GM21737 (cell line): Measurements from ENCODE around the gene PSMD4.

Experiments
- ATAC-seq: cut with Tn5 transposase; IDR thresholded peaks from one replicate; pipeline ENCODE4 v1.9.1; 2021; ENCODE audit warnings: mild to moderate bottlenecking, moderate library complexity; ENCODE audit not compliant: unreplicated experiment

Gene PSMD4

DNA sequence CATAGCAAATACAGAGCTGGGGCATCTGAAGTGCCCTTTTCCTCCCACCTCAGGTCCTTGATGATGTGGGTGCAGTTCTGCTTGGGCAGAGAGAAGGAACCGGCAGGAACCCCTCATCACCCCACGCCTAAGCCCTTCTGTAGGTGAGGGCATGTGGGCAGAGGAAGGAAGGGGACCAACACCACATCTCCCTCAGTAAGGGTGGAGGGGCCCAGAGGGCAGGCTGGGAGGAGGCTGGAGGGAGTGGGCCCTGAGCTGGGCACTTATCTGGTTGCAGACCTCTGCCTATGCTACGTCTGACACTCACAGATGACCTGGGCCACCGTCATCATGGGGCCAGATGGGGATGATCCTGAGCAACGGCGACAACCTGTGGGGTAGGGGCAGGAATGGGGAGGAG lies 38.6 kb downstream of the PSMD4 start:
- ATAC-seq, result no peak

DNA sequence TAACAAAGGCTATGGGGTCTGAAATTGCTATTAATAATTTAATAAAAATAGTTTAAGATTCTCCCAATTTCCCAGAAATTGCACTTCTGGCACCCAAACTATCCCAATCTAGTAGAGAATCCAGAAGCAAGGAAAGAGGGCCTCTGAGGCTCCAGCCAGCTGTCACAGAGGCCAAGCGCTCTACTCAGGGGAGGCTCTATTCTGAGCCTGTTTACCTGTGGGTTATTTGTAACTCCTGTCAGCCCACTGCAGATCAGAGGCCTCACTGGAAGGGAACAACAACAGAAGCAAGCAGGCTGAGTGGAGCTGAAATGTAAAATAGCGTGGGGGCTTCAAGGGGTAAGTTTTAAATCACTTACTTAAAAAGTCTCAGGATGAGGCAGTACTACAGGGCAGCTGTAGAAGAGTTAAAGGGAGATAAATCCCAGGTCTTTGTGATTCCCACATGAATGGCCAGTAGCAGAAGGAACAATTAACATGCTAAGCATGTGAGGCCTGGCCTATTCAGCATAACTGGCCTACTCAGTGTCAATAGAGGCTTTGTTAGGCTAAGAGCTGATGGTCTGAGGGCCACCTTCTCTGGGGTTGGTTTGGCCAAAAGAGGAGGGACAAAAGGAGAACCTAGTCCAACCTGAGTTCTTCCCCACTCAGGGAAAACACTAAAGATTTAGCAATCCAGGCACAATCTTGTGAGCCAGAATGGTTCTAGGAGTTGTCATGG lies 40.4 kb downstream of the PSMD4 start:
- ATAC-seq, result no peak

DNA sequence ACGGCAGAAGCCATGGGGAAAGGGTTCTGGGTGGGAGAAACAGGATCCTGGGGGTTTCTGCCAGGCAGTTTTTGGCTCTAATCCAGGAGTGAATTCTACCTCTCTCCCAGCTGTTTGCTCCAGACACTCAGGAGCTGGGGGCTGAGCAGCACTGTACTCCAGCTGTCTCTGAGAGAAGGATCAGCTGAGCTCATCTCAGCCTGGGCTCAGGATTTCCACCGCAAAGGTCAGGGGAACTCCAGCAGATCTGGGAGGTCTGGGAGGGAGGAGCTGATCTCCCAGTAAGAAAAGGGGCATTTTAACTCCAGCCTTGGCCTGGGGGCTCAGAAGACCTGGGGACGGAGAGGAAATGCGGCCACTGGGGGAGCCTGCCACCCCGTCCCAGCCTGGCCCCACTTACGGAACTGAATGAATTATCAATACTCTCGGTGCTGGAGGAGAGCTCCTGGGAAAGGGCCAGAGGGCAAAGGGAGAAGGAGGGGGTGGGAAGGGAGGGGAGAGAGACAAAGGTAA lies 55.3 kb downstream of the PSMD4 start:
- no peak for ATAC-seq

DNA sequence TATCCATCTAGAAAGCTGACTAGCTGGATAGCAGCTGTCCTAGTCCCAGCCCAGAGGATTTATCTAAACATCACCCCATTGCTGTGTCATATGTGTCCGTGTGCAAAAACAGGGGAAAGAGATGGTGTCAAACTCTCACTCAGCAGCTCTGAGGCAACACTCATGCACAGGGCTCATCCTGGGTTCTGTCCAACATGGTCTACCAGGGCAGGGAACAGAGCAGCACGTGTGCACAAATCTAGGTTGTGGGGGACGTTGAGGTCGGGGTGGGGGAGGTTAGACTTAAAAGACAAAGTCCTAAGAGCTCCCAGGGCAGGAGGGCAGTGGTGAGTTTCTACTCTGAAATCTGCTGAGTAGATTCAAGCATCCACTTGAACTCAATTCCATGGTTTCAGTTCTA lies 56.5 kb downstream of the PSMD4 start:
- no peak for ATAC-seq

DNA sequence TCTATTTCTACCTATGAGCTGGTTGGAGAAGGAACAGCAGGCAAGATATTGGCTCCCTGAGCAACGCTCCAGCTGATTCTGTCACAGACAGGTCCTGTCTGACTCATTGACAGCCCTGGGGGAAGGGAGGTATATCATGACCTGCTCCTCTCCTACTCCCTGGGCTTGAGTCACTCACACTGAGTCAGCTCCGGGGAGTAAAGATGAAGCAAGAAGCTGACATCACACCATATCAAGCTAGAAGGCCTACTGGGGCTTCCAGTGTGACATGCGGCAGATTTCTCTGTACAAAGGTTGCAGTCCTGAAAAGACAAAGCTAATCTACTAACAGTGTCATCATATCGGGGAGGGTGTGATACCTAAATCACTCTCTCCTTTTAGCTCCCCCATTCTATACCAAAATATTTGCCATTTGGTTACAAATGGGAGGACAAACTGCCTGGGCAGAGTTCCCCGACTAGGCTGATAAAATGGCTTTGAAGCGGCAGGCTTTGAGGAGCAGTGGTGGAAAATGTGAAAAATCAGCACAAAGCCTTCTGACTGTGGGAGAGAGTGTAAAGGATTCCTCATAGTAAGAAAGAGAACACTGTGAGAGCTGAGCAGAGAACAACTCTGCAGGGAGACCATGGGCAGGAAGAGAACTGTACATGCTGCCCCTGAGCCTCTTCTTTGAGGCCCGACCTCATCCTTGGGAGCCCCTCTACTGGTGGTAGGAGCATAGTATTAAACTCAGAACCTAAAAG lies 57.2 kb downstream of the PSMD4 start:
- no peak for ATAC-seq

DNA sequence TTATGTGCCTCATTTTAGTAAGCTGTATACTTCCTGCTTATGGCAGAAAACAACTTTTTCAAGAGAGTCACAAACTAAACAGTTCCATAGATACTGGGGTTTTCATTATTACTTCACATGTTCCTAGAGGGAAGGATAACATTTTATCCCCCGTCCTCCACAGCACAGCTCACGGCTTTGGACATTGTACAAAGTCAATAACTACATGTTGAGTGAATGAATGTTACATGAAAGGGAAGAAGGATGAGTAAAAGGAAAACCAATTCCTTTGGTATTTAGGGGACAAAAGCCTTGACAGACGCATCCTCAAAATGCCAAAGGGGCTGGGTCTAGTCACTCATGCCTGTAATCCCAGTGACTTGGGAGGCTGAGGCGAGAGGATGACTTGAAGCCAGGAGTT lies 57.9 kb downstream of the PSMD4 start:
- no peak for ATAC-seq

DNA sequence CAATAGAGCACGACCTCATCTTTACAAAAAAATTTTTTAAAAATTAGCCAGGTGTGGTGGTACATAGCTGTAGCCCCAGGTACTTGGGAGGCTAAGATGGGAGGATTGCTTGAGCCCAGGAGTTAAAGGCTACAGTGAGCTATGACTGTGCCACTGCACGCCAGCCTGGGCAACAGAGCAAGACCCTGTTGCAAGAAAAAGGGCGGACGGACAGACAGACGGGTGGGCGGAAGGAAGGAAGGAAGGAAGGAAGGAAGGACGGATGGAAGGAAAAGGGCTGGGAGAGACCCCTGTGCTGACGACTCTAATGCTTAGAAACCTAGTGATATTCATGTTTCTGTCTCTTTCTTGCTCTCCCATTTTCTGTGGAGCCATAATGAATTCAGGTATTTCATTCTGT lies 58.3 kb downstream of the PSMD4 start:
- no peak for ATAC-seq

DNA sequence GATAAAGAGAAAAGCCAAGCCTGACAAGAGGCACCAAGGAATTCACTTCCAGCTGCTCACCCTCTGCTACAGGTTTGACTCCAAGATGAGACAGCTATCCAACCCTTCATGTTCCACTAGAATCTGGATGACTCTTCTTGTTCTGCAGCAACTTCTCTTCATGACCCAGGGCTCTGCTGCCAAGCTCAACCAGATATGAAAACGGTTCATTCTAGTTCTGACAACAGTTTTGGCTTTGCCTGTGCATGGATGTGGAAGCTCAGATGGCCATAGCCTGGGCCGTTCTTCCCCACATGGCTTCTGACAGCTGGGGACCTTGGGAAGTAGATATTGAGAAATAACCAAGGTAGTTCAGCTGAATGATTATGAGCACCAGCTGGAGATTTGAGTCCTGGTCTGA lies 59.0 kb downstream of the PSMD4 start:
- no peak for ATAC-seq

DNA sequence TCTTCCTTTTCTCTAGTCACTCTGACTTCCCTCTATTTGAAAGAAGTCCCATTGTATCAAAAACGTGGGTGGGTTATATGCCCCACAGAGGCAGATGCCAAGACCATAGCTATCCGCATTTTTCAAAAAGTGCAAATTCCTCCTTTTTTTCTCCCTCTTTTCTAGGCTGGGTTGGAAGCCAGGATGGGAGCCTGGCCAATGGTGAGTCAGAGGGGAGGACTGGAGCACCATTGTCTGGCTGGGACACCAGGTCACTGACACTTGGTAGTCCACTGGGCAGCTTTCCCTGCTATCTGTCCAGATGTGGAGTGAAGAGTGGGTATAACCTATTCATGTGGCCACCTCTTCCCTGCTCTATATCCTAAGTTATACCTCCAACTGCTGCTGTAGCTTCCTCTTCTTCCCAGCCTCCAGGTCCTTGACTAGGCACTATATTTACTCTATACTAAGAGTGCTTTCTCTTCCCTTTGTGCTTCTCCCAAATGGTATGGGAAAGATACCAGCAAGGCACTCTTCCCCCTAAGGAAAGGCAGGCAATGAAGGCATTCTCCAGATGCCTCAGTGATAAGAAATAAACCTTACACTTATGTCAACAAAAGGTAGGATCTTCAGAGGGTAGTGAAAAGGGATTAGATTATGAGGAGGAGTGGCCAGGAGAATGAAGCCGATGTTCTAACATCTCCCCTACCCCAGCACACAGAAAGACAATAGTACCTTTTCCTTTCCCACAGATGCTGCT lies 59.8 kb downstream of the PSMD4 start:
- ATAC-seq, result no peak

DNA sequence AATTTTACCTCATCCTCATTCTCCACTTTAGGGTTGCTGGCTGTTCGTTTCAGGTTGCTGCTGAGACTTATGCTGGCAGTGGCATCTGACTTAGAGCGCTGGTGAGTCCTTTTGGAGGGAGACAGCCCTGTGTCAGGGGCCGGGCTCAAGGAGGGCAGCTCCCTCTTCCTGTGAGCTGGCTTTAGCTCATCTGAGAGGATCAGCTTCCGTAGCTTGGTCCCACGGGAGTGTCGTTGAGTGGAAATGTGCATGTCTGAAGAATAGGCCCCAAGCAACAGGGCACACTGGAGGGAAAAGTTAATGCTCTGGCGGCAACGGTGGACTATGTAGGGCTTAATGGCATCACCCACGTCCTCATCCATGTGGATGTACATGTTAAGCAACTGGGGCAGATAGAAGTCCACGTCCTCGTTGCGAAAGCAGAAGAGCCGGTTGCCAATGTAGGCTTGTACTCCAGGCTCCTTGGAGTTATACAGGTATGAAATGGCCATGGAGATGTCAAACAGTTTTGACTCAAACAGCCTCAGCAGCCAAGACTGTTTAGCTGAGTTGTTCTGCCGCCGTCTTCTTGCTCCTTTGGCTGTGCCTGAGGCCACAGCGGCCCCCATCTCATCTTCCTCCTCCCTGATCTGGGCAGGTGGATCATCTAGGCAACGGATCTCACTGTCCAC lies 61.2 kb downstream of the PSMD4 start:
- no peak for ATAC-seq
